HUES48 (cell line): ENCODE results near the gene RPTN.

Source experiments
- H3K27ac ChIP-seq: one replicate; pipeline ENCODE4 v1.7.0; 2013; ENCODE audit warnings: low read depth, low read length, inconsistent platforms
- H3K27me3 ChIP-seq: 2 replicates; pipeline ENCODE4 v1.6.1; 2013; ENCODE audit warnings: mild to moderate bottlenecking, low read length; ENCODE audit not compliant: control insufficient read depth, insufficient read depth
- H3K36me3 ChIP-seq: 2 replicates; pipeline ENCODE4 v1.6.1; 2013; ENCODE audit warnings: low read length; ENCODE audit not compliant: control insufficient read depth, insufficient read depth
- H3K4me1 ChIP-seq: 2 replicates; pipeline ENCODE4 v1.6.1; 2013; ENCODE audit warnings: mild to moderate bottlenecking, low read length; ENCODE audit not compliant: control insufficient read depth, insufficient read depth
- H3K4me3 ChIP-seq: 2 replicates; pipeline ENCODE4 v1.5.1; 2013; ENCODE audit warnings: mild to moderate bottlenecking, low read depth, low read length
- H3K9ac ChIP-seq: 2 replicates; pipeline ENCODE4 v1.6.1; 2013; ENCODE audit warnings: mild to moderate bottlenecking, low read depth, low read length, moderate library complexity
- H3K9me3 ChIP-seq: 2 replicates; pipeline ENCODE4 v1.6.1; 2013; ENCODE audit warnings: low read length; ENCODE audit not compliant: control insufficient read depth, insufficient read depth

The RPTN gene

GRCh38 chr1:152110365-152110859 is 48.6 kb downstream of the RPTN start:
- H3K9me3 ChIP-seq = peaks cover 12% of the 10 kb centered on the region
- H3K4me1 ChIP-seq = peaks cover 8% of the 10 kb centered on the region
- peak overlapping the region; percentile 45; the same call in 1 of the 2 replicates for H3K4me3 ChIP-seq
- no peaks in the 10 kb centered on the region for H3K36me3 ChIP-seq
- no peak overlapping the region for H3K27ac ChIP-seq
- H3K9ac ChIP-seq = no peak overlapping the region
- H3K27me3 ChIP-seq = peaks cover 100% of the 10 kb centered on the region

GRCh38 chr1:152109998-152110294 is 49.1 kb downstream of the RPTN start:
- Histone ChIP-seq H3K9me3 (peaks cover 12% of the 10 kb centered on the region), H3K27ac (no peak overlapping the region), H3K36me3 (no peaks in the 10 kb centered on the region), H3K4me3 (no peak overlapping the region), H3K4me1 (peaks cover 8% of the 10 kb centered on the region), H3K9ac (no peak overlapping the region), H3K27me3 (peaks cover 100% of the 10 kb centered on the region)

GRCh38 chr1:152109231-152109997 is 49.6 kb downstream of the RPTN start:
- H3K4me3 ChIP-seq = no peak overlapping the region
- no peak overlapping the region for H3K27ac ChIP-seq
- H3K4me1 ChIP-seq = peaks cover 8% of the 10 kb centered on the region
- H3K9ac ChIP-seq = no peak overlapping the region
- H3K36me3 ChIP-seq = no peaks in the 10 kb centered on the region
- peaks cover 12% of the 10 kb centered on the region for H3K9me3 ChIP-seq
- peaks cover 99% of the 10 kb centered on the region for H3K27me3 ChIP-seq

GRCh38 chr1:152108882-152109222 is 50.2 kb downstream of the RPTN start:
- Histone ChIP-seq H3K27me3 (peaks cover 99% of the 10 kb centered on the region), H3K9me3 (peaks cover 12% of the 10 kb centered on the region), H3K27ac (no peak overlapping the region), H3K4me3 (no peak overlapping the region), H3K4me1 (peaks cover 8% of the 10 kb centered on the region), H3K9ac (no peak overlapping the region), H3K36me3 (no peaks in the 10 kb centered on the region)

GRCh38 chr1:152107984-152108881 is 50.8 kb downstream of the RPTN start:
- peaks cover 98% of the 10 kb centered on the region for H3K27me3 ChIP-seq
- H3K4me3 ChIP-seq = peak overlapping the region; percentile 41; the same call in 1 of the 2 replicates
- no peak overlapping the region for H3K9ac ChIP-seq
- no peak overlapping the region for H3K27ac ChIP-seq
- no peaks in the 10 kb centered on the region for H3K36me3 ChIP-seq
- H3K9me3 ChIP-seq = peaks cover 12% of the 10 kb centered on the region
- H3K4me1 ChIP-seq = peaks cover 7% of the 10 kb centered on the region

- H3K9me3 ChIP-seq = peaks cover 12% of the 10 kb centered on the region
- peak overlapping the region; percentile 41; the same call in 1 of the 2 replicates for H3K4me3 ChIP-seq
- H3K27ac ChIP-seq = no peak overlapping the region
- no peaks in the 10 kb centered on the region for H3K36me3 ChIP-seq
- H3K4me1 ChIP-seq = no peaks in the 10 kb centered on the region
- H3K27me3 ChIP-seq = peaks cover 91% of the 10 kb centered on the region
- H3K9ac ChIP-seq = no peak overlapping the region
Observed at GRCh38 chr1:152107031-152107983, 51.7 kb downstream of the RPTN start.

- Histone ChIP-seq H3K27ac (no peak overlapping the region), H3K4me3 (no peak overlapping the region), H3K27me3 (peaks cover 72% of the 10 kb centered on the region), H3K9ac (no peak overlapping the region), H3K36me3 (no peaks in the 10 kb centered on the region), H3K4me1 (no peaks in the 10 kb centered on the region), H3K9me3 (peaks cover 12% of the 10 kb centered on the region; the same call in 1 of the 2 replicates)
Observed at GRCh38 chr1:152104854-152105253, 54.2 kb downstream of the RPTN start.
